ENCODE measurements around the gene ILKAP.

The ILKAP gene

GRCh38 chr2:238146884-238147544 is 56.5 kb downstream of the ILKAP start:
- no peak overlapping the region for H3K4me3 ChIP-seq (ENCODE audit: low read depth in 1 of 2, low read length in 1 of 2)
- no peaks in the 10 kb centered on the region for H3K4me1 ChIP-seq (ENCODE audit: control insufficient read depth in 1 of 2, insufficient read depth in 1 of 2, low read depth in 1 of 2, low read length in 1 of 2)
- H3K9me3 ChIP-seq = no peaks in the 10 kb centered on the region
- no peaks in the 10 kb centered on the region for H3K36me3 ChIP-seq
- H3K27me3 ChIP-seq = no peaks in the 10 kb centered on the region
- no peak overlapping the region for H3K27ac ChIP-seq
- TF ChIP-seq CTCF (IDR thresholded peaks at IDR 0.05) = no peak

- Histone ChIP-seq H3K4me1 (ENCODE audit: control insufficient read depth in 1 of 2, insufficient read depth in 1 of 2, low read depth in 1 of 2, low read length in 1 of 2) (no peaks in the 10 kb centered on the region), H3K4me3 (ENCODE audit: low read depth in 1 of 2, low read length in 1 of 2) (no peak overlapping the region), H3K27me3 (no peaks in the 10 kb centered on the region), H3K9me3 (no peaks in the 10 kb centered on the region), H3K36me3 (no peaks in the 10 kb centered on the region), H3K27ac (no peak overlapping the region)
- no peak for TF ChIP-seq CTCF (IDR thresholded peaks at IDR 0.05)
These were observed 57.6 kb downstream of the ILKAP start for GRCh38 chr2:238145851-238146250.

- H3K27me3 ChIP-seq = no peaks in the 10 kb centered on the region
- no peak overlapping the region for H3K4me3 ChIP-seq (ENCODE audit: low read depth in 1 of 2, low read length in 1 of 2)
- no peak overlapping the region for H3K27ac ChIP-seq
- no peaks in the 10 kb centered on the region for H3K4me1 ChIP-seq (ENCODE audit: control insufficient read depth in 1 of 2, insufficient read depth in 1 of 2, low read depth in 1 of 2, low read length in 1 of 2)
- H3K9me3 ChIP-seq = no peaks in the 10 kb centered on the region
- no peaks in the 10 kb centered on the region for H3K36me3 ChIP-seq
- no peak for TF ChIP-seq CTCF (IDR thresholded peaks at IDR 0.05)
These were observed 58.4 kb downstream of the ILKAP start for GRCh38 chr2:238145046-238145445.

- no peaks in the 10 kb centered on the region for H3K27me3 ChIP-seq
- TF ChIP-seq CTCF (IDR thresholded peaks at IDR 0.05) = no peak
- no peaks in the 10 kb centered on the region for H3K36me3 ChIP-seq
- H3K9me3 ChIP-seq = no peaks in the 10 kb centered on the region
- H3K4me3 ChIP-seq (ENCODE audit: low read depth in 1 of 2, low read length in 1 of 2) = no peak overlapping the region
- no peak overlapping the region for H3K27ac ChIP-seq
- no peaks in the 10 kb centered on the region for H3K4me1 ChIP-seq (ENCODE audit: control insufficient read depth in 1 of 2, insufficient read depth in 1 of 2, low read depth in 1 of 2, low read length in 1 of 2)
These were observed 59.2 kb downstream of the ILKAP start for GRCh38 chr2:238144262-238144661.

- no peak for TF ChIP-seq CTCF (IDR thresholded peaks at IDR 0.05)
- Histone ChIP-seq H3K27me3 (no peaks in the 10 kb centered on the region), H3K36me3 (no peaks in the 10 kb centered on the region), H3K4me1 (ENCODE audit: control insufficient read depth in 1 of 2, insufficient read depth in 1 of 2, low read depth in 1 of 2, low read length in 1 of 2) (no peaks in the 10 kb centered on the region), H3K9me3 (no peaks in the 10 kb centered on the region), H3K27ac (no peak overlapping the region), H3K4me3 (ENCODE audit: low read depth in 1 of 2, low read length in 1 of 2) (no peak overlapping the region)
These were observed 60.1 kb downstream of the ILKAP start for GRCh38 chr2:238143239-238143951.

Measured in neutrophil (primary cell).